SKM-1 (cell line): ENCODE results near the gene HOXB8.

Experiments used
- DNase-seq: peaks from one replicate; lab custom pipeline; 2025; ENCODE audit not compliant: unreplicated experiment; lab: John Stamatoyannopoulos, UW

The HOXB8 gene

DNA sequence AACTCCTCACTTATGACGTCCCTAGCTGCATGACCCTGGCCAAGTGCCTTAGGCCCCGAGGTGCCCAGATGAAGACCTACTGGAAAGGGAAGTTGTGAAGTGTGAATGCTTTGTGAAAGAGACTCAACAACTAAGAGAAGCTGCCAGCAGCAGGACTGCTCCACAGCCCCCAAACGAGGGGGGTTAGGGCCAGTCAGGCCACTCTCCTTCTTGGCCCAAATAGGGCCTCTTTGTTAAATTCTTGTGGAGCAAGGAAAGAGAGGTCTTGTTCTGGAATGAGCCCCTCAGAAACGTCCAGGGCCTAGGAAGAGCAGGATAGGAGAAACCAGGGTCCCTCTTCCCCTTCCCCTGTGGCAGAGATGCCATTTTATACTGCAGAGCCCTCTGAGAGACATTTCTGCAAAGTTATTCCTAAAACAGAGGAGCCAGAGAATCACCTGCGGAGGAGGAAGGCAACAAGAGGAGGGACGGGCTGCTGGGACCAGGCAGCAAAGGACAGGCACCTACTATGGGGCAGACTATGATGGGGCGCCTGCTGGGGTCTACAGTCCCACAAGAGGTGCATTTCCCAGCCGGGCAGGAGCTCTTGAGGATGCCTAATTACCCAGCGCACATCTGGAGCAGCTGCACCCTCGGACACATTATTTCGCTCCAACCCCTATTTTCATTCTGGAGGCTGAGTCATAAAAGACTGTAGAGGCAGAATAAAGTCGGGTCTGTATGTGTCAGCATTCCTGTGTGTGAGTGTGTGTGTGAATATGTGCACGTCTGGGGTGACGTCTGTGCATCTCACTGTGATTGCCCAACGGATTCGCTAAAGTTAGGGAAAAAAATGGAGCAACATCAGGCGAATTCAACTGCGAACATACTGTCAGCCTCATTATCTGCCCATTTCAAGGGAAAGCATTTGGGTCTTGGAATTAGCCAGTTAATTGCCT is 22.5 kb upstream of the HOXB8 start:
- no peak for DNase-seq

DNA sequence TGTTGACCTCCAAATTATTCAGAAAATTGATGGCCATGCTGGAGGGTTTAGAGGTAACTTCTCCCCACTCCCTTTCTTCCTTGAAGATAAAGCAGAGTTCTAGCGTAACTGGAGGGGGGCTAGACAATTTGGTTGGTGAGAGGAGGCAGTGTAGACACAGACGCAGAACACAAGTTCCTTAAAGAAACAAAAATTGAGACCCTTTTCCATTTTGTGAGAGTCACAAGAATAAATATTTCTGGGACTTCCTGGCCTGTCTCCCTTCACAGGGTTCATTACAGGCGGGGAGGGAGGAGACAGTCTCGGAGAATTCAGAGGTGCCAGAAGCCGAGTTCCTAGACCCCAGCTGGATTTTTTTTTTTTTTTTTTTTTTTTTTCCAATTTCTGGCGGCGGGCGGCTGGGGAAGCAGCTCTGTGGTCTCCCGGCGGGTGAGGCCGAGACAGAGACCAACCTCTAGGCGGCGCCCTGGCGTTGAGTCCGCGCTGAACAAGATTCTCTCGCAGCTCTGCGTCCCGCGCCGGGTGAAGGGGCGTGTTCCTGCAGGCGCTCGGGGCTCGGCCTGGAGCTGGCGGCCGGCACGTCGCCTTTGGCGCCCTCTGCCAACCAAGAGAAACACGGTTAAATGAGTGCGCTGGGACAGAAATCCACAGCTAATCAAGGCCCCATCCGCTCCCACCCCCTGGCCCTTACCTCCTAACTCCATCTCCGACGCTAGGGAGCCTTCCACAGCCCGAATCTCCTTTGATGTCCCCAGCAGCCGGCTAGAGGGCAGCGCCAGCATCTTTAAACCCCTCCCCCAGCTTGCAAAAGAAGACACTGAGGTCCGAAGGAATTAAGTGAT is 21.3 kb upstream of the HOXB8 start:
- no peak for DNase-seq

DNA sequence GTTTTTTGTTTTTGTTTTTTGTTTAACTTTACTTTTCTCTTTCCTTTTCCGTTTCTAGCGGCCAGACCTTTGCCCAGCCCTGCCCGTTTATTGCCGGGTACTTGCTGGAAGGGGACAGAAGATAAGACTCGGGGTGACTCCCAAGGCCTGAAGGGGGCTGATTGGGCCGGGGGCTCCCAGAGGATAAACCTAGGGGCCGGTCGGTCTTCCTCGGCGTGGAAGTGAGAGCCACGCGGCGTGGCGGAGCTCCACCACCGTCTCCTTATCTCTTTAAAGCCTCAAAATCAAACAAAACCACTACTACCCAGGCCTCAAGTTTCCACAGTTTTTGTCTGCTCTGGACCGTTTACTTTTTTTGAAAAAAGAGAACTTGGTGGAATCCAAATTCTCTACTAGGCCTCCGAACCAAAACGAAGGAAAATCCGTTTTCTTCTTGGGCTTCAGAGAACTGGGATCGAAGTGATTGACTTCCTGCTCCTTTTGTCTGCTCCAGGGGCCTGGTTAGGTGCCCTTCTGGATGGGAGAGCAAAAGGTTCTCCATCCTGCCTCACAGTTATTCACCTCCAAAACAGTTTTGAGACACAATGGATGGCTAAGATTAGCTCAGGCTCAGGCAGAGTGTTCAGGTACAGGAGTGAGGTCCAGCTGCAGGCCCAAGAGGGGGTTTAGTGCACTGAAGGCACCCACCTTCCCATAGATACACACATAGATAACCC is 19.6 kb upstream of the HOXB8 start:
- no peak for DNase-seq

DNA sequence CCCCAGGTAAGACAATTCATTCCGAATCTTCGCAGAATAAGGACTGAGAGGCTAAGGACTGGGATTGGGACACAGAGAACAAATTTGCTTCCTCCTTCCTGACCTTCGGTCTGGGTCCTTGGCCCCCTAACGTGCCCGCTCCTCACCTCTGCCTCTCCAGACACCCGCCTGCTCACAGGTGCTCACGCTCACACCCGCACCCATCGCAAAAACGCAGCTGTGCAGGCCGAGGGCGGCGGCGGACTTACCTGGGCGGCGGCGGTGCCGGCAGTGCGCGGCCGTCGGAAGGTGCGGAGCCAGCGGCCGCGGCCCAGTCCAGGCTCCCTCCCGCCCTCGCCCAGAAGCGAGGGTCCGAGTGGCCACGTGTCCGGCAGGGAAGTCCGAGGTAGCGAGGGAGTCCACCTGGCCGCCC is 18.2 kb upstream of the HOXB8 start:
- DNase-seq, result no peak

DNA sequence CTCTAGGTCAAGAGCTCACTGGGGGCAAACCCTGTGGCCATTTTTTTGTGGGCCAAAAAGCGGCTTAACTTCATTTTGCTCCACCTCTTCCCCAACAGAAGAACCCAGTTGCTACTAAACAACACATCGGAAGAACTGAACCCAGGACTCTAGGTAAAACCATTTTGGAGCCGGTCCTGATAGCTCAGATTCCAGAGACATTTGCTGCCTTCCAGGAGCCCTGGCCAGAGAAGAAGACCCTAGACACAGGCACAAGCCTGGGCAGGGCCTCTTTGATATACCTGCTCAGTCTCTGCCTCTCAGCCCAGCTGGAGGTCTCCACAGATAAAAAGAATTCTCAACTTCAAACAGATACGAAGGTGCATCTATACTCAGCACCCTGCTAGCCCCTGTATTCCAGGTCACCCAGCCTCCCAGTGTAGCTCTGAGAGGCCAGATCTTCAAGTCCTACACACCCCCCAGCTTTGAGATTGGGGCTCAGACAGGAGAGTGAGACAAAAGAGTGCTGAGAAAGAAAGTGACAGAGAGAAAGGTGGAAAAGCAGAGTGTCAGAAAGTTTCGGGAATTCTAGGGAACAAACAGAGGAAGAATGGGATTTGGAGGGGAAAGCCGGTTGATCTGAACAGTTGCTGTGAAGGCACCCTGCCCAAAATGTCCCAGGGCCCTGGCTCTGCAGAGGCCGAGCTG is 17.6 kb upstream of the HOXB8 start:
- no peak for DNase-seq

DNA sequence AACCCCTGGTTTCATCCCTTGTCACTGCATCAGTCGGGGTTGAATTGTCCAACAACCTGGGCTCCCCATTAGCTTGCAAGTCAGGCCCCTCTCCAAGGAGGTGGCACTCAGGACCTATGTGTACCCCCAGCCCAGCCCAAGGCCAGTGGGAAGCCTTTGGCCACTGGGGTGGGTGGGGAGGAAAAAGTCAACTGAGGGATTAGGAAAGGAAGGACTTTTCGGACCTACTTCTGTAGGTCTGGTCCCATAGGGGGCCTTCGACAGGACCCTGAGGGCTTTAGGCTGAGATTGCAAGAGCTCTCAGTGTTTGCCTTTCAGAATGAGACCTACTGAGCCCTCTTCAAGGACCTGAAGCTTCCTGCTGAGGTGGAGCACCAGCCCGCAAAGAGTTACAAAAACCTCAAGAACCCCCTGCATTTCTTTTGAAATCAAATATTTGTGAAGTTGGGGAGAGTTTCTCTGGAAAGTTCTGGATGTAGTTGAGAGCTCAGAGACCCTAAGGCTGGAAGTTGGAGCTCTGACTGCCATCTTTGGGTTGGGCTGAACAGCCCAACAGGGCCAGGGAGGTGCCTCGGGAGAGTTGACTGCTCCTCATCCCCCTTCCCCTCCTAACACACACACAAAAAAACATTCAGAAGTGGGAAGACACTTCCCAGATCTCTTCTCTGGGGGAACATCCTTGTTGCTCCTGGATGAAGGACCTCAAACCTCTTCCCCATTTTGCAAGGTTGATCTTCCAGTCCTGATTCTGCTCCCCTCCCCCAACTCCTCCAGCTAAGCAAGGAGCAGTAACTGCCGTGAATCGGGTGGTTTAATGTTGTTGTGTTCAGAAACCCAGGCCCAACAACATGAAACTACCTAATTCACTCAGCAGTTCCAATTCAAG is 16.8 kb upstream of the HOXB8 start:
- no peak for DNase-seq

DNA sequence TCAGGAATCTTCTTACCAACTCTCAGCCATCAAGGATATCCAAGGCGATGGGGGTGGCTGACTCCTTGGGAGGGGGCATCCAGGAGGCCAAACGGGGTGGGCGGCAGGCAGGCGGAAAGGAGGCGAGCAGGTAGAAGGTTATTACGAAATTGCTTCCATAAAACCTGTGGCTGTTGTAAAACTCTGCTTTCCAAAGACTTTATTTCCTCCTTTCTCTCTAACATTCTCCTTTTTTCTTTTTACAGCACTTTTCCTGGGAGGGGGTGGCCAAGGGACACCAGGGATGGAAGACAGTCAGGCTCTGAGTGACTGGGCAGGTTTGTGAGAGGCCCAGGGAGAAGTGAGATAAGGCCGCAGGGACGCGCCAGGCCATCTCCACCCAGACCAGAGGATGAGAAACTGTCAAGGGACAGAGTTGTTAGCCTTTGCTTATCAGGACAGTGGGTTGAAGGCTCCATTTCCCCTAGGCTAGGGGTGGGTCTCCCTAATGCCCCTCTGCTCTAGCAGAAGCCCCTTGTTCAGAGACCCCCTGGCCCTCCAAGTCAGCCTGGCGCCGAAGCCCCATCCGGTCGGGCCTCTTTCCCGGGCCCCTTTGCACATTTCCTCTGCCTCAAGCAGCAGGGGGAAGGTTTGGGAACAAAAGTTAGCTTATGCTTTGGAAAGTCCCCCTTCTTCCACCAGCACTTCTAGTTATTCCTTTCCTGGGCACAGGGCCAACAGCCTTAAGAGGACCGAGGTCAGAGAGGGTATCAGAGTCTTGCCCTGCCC is 16.0 kb upstream of the HOXB8 start:
- DNase-seq, result no peak

DNA sequence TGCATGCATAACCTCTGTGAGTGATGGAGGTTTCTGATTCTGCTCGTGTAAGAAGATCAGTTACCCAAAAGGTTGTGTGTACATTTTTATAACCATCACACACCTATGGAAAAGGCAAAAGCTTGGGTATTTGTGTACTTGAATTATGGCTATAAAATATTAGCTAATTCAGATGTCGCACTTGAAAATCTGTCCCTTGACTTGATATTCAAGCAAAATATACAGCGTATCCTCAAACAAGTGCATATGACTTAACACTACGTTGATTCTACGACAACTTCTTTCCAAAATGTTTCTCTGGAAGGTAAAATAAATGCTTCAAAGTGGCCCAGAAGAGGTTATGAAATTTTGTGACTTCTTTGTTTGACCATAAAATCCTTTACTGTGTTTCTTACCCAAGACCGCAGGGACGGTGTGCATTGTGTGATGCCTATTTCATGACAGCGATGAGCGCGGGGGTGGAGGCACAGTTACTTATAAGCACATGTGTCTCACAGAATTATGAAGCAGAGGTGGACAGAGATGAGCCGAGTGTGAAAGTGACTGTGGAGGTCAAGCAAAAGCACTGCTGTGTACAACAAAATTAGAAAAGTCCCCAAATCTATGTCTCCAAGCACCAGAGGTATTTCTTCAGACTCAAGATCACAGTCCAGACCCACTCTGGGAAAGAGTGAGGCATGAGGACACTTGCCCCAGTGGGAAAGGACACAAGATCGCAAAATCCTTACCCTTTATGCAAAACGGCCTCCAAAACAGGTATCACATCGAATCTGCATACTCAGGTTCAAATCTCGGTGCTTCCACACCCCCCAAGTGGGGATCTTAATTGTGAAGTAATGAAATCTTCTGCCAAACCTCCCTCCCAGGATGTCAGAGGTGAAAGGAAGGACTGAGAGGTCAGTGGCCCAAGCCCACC is 15.2 kb upstream of the HOXB8 start:
- no peak for DNase-seq

DNA sequence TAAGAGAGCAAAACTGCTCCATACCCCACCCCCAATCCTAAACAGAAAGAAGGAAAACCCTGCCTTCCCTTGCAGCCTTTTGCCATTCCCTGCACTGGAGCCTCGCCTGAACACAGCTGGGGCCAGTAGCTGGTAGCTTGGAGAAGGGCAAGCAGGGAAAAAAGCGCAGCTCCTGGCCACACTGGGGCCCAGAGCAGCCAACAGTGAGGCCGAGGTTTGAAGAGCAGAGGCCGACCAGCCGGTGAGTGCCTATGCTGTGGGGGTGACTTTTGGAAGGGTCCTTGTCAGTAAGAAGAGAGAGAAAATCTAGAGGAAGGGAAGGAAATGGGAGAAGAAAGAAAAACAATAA is 14.3 kb upstream of the HOXB8 start:
- DNase-seq, result no peak

DNA sequence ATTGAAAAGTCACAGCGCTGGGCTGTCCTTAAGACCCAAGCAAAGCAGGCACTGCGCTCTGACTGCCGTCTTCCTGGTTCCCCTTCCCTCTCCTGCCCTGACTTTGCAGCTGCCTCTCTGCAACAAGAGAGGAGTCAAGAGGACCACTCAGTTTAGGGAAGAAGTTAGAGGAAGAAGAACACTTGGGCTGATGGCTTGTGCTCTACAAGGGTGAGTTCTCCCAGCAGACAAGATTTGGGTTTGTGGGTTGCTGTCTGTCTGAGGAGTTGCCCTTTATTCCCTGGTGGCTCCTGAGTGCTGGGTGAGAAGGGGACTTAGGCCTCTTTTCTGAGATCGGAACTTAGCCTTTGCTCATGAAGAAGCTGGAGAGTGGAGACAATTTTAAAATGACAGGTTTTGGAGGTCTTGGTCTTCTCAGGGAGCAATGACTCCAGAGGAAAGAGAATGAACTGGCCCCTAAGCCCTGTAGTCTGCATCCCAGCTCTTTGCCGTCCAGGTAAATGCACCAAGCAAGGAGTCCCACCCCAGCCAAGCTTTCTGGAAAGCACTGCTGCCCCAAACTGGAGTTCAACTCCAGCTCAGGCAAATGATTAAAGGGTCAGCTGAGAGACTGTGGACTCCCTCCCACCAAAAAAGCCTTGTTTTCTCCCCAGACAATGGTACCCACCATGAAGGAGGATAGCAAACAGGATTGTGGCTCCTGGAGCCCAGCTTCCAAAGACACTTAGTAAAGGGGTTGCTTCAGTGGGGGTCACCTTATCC is 13.7 kb upstream of the HOXB8 start:
- no peak for DNase-seq

DNA sequence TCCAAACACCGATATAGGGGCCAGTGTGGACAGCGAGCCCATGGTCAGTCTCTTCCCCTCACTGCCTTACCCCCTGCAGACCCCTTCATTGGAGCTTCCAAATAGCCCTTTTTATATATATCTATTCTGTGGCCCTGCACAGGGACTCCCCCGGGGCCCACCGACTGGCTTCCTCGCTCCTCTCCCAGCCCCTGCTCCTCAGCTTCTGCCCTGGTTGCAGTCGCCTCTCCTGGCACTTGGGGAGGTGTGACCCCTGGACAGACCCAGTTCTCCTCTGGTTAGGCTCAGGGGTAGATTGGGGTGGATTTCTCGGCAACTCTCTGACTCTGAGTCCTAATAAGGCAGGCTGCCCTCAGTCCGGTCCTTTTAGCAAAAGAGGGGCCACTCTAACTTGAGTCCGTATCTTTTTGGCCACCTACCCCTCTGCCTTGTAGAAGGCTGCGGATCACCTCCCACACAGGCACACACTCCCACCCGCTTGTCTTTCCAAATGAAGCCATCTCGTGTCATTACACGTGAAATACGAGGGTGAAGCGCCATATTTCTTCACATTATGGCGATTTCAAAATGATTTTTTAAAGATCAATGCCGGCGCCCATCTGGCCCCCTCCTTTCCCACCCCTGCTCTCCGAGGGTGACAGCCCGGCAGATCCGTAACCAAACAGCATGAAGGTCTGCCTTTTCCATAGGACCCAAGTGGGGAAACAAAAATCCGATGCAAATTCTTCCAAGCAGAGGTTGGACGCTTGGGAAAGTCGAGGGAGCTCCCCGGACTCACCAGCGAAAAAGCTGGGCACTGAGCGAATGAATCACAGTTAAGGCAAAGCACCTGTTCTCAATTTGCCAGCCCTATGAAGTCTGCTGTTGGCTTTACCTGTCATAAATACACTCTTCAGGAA is 12.8 kb upstream of the HOXB8 start:
- no peak for DNase-seq

DNA sequence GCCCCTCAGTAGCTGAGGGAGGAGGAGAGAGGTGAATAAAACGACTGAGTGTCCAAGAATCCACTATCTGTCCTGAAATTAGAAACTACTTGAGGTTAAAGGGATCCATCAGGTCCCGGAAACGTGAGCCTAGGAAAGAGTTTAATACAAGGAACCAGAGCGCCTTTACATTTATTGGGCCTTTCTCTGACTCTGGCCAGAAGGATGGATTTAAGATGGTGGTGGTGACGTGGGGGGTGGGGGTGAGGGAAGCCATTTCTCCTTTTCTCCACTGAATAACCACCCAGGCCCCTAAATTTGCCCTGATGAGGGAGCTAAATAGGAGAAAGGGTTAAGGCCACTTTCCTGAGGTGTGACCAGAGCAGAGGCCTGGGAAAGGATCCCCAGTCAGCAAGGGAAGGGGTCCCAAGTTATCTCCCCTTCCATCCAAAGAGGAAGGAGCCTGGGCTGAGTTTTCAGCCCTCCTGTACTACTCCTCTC is 12.1 kb upstream of the HOXB8 start:
- no peak for DNase-seq

DNA sequence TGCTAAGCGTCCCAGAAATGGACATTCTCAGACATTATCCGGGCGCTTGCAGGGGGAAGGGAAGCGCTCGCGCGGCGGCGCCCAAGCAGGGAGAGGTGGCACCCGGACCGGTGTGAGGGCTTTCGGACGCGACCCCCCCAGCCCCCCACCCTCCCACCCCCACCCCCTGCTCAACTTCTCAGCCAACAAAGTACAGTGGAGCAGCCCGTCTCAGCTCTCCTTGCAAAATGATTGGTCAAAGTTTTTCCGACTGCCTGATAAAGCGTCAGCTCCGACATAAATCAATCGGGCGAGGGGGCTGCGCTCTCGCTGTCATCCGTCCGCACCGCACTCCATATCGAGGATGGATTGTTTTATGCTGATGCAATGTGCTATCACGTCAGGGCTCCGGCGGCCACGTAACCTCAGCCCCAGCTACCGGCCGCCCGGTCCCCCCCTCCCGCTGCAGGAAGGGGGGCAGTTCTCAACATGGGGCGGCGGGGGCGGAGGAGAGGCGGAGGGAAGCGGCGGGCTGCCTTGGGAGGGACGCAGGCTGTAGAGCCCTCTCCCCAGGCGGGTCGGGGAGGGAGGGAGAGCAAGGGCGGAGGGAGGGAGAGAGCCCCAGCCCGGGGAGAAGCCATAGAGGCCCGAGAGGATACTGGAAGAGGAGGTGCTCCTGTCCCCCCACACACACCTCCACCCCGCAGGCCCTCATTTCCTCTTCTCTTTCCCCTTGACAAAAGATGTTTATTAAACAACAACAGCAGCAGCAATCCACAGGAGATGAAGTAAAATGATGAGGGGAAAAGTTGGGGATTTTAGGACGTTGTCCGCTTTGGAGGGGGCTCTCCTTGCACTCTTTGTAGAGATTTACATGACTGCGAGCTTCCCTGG is 11.4 kb upstream of the HOXB8 start, which contains the start of gene HOXB9:
HOXB9 (minus strand) TSS at position 114 of the 873 bp plus-strand sequence; CDS start at position 25, 89 bp downstream.
- no peak for DNase-seq

DNA sequence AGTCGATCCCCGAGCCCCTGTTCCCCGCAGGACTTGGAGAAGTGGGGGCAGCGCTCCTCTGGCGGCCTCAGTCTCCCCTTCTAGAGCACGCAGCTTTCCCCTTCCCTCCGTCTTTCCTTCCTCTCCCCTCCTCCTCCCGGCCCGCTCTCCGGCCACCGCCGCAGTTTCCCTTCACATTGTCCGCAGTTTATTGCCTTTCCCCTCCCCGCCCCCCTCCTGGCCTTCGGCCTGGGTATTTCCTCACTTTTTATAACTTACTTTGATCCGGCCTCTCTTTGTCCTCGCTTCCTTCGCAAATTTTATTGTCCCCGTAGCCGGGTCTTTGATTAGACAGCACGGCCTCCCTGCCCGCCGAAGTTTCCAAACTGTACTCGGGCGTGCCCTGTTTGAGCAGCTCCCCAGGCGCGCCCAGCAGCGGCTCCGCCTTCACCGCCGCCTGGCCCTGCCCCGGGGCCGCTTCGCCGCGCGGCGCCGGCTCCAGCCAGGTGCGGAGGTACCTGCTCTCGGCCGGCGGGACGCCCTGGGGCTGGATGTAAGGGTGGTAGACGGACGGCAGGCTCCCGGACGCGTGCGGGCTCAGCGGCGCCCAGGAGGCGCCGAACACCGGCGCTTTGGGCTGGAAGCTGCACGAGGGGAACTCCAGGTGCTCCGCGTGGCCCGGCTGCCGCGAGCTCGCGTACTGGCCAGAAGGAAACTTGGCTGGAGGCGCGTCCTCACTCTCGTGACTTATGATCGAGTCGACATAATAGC is 10.6 kb upstream of the HOXB8 start:
- no peak for DNase-seq
